Erythroblast (primary cell): ENCODE results near the gene MCM3.

Source experiments
- GATA1 ChIP-seq: IDR thresholded peaks from 2 replicates; pipeline ENCODE4 v1.6.1; 2011; ENCODE audit warnings: low read depth, mild to moderate bottlenecking, control low read depth, low read length, moderate library complexity
- POLR2A ChIP-seq: IDR thresholded peaks from 2 replicates; pipeline ENCODE4 v1.6.1; 2011; ENCODE audit warnings: mild to moderate bottlenecking, low read length

DNA sequence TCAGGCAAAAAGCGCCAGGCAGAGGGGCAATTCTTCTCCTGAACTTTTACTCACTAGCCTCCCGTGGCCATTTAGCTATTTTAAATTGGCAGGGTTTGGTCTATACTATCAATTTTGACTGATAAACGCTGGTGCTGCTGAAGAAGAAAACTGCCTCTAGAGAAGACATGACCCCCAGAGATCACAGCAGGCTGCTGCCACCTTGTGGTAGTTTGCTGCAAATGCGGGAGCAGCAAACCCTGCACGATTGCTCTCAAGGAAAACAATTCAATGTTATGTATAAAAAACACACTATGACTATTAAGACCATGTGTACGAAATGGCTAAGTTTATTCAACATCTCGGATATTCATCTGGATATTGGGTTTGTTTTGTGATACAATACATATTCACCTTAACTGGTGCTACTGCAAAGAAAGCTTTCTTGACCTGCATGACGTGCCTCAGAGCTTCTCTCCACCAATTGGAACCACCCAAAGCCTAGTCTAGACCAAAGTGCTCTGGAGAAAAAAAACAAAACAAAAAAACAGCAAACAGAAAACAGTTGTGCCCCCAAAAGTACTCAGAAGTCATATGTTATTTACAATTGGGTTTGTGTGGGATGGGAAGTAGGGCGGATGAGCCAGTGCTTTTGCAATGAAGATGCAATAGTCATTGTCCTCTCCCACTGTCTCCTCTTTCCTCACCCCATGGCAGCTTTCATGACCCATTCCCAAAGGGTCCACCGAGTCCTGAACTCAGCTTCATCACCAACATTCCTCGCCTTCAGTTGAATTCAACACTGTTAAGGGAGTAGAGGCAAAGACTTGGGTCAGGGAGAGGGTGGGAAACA lies 20.6 kb downstream of the MCM3 start:
- TF ChIP-seq POLR2A (no peak), GATA1 (no peak)
